ENCODE data around the gene FOSL1.
A peak's percentile ranks its signal among the peaks of the same experiment; 100 is the strongest.

The FOSL1 gene

DNA sequence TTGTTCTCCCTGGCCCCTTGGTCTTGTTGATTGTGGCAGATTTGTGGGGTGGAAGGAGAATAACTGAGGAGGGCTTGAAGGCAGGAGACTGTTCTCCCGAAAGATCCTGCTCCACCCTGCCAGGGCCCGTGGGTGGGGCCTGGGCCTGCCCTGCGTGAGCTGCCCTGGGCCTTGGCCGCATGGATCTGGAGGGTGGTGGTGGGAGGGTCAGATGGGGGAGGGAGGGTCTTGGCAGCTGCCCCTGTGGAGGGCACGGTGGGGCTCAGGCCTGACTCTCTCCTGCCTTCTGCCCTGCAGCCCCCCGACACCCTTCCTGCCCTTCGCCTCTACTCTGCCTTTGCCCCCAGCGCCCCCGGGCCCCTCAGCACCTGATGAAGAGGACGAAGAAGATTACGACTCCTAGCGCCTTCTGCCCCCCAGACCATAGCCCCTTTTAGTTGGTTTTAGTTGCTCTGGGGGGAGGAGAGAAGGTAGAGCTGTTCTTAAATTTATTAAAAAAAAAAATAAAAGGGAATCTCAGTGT lies 20.9 kb upstream of the FOSL1 start:
- TF ChIP-seq PAX5 (IDR thresholded peaks at IDR 0.05; ENCODE audit: insufficient read depth, low read length, severe bottlenecking) (no peak), POLR2A (IDR thresholded peaks at IDR 0.05; ENCODE audit: low read depth, low read length) (no peak), SPI1 (IDR thresholded peaks at IDR 0.05; ENCODE audit: low read depth, low read length) (no peak), POU2F2 (IDR thresholded peaks at IDR 0.05; ENCODE audit: low read depth, low read length) (no peak), TAF1 (IDR thresholded peaks at IDR 0.05; ENCODE audit: low read depth, low read length) (no peak), POLR2AphosphoS5 (IDR thresholded peaks at IDR 0.05; ENCODE audit: low read depth, low read length) (no peak)
- no peak for DNase-seq (ENCODE audit: insufficient read length, low spot score)
- no peak for FAIRE-seq

DNA sequence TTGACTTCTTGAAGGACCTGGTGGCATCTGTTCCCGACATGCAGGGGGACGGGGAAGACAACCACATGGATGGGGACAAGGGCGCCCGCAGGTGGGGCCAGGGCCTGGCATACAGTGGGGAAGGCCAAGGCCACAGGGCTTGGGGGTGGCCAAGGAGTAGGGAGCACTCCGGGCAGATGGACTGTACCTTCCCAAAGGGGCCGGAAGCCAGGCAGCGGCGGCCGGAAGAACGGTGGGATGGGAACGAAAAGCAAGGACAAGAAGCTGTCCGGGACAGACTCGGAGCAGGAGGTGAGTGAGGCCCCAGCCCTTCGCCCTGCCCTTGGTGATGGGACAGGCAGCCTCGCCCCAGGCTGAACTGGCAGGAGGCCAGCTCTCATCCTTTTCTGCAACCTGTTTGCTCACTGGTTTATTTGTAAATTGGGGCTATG lies 20.2 kb upstream of the FOSL1 start:
- TF ChIP-seq SPI1 (IDR thresholded peaks at IDR 0.05; ENCODE audit: low read depth, low read length) (no peak), TAF1 (IDR thresholded peaks at IDR 0.05; ENCODE audit: low read depth, low read length) (no peak), PAX5 (IDR thresholded peaks at IDR 0.05; ENCODE audit: insufficient read depth, low read length, severe bottlenecking) (no peak), POU2F2 (IDR thresholded peaks at IDR 0.05; ENCODE audit: low read depth, low read length) (no peak), POLR2AphosphoS5 (IDR thresholded peaks at IDR 0.05; ENCODE audit: low read depth, low read length) (no peak), POLR2A (IDR thresholded peaks at IDR 0.05; ENCODE audit: low read depth, low read length) (no peak)
- FAIRE-seq (no peak), DNase-seq (ENCODE audit: insufficient read length, low spot score) (no peak)

DNA sequence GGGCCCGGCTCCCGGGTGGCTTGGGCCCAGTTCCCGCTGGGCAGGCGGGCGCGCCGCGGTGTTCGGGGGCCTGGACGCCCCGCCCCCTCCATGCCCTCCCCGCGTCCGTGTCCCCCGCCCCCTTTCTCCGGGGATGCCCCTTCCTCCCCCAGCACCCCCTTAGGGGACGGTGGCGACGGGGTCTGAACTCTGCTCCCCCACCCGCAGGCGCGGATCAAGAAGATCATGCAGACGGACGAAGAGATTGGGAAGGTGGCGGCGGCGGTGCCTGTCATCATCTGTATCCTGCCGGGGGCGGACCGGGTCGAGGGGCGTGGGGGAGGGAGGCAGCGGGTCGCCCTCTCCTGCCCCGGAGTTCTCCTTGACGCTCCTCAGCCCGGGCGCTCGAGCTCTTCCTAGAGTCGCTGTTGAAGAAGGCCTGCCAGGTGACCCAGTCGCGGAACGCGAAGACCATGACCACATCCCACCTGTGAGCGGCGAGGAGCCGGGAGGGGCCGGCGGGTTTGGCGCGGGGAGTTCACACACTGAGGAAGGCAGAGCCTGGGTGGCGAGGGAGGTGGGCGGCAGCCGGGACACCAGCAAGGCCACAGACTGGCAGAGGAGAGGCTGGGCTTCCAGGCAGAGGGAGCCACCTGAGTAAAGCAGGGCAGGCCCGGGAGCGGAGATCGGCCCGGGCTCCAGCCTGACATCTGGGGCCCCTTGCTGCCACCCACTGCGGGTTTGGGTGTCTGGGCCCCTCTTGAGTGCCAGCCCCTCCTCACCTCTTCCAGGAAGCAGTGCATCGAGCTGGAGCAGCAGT lies 19.6 kb upstream of the FOSL1 start:
- peak; percentile 70 for DNase-seq (ENCODE audit: insufficient read length, low spot score)
- TF ChIP-seq SPI1 (IDR thresholded peaks at IDR 0.05; ENCODE audit: low read depth, low read length) (no peak), PAX5 (IDR thresholded peaks at IDR 0.05; ENCODE audit: insufficient read depth, low read length, severe bottlenecking) (no peak), POLR2A (IDR thresholded peaks at IDR 0.05; ENCODE audit: low read depth, low read length) (no peak), POLR2AphosphoS5 (IDR thresholded peaks at IDR 0.05; ENCODE audit: low read depth, low read length) (no peak), POU2F2 (IDR thresholded peaks at IDR 0.05; ENCODE audit: low read depth, low read length) (no peak), TAF1 (IDR thresholded peaks at IDR 0.05; ENCODE audit: low read depth, low read length) (no peak)
- FAIRE-seq, result no peak

DNA sequence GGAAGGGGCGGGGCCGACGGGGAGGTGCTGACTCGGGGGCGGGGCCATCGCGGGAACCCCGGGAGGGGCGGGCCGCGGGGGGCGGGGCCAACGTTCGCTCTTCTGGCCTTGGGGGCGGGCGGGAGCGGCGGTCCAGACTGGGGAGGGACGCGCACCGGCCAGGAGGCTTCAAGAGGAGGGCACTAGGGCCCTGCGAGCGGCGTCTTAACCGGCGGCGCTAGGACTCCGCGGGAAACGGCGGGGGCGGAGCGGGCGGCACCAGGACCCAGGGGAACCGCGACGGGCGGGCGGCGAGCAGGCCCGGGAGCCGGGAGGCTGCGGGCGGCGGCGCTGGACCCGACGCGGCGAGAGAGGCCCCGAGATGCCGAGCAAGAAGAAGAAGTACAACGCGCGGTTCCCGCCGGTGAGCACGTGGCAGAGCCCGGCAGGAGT lies 19.0 kb upstream of the FOSL1 start, which contains the start of gene DRAP1:
Gene DRAP1, plus strand, starts transcription at position 286 of the 432 bp plus-strand sequence. Its CDS starts 76 bp downstream, at position 362.
- no peak for TF ChIP-seq SPI1 (IDR thresholded peaks at IDR 0.05; ENCODE audit: low read depth, low read length)
- peak; percentile 65 for TF ChIP-seq PAX5 (IDR thresholded peaks at IDR 0.05; ENCODE audit: insufficient read depth, low read length, severe bottlenecking)
- 0 out of 2 replicates have a peak, but pooled peaks have one; percentile 53 for TF ChIP-seq POU2F2 (IDR thresholded peaks at IDR 0.05; ENCODE audit: low read depth, low read length)
- TF ChIP-seq TAF1 (IDR thresholded peaks at IDR 0.05; ENCODE audit: low read depth, low read length), result peak; percentile 37; the same call in 1 of the 2 replicates
- FAIRE-seq, result peak; percentile 96
- peak; percentile 98 for DNase-seq (ENCODE audit: insufficient read length, low spot score)

DNA sequence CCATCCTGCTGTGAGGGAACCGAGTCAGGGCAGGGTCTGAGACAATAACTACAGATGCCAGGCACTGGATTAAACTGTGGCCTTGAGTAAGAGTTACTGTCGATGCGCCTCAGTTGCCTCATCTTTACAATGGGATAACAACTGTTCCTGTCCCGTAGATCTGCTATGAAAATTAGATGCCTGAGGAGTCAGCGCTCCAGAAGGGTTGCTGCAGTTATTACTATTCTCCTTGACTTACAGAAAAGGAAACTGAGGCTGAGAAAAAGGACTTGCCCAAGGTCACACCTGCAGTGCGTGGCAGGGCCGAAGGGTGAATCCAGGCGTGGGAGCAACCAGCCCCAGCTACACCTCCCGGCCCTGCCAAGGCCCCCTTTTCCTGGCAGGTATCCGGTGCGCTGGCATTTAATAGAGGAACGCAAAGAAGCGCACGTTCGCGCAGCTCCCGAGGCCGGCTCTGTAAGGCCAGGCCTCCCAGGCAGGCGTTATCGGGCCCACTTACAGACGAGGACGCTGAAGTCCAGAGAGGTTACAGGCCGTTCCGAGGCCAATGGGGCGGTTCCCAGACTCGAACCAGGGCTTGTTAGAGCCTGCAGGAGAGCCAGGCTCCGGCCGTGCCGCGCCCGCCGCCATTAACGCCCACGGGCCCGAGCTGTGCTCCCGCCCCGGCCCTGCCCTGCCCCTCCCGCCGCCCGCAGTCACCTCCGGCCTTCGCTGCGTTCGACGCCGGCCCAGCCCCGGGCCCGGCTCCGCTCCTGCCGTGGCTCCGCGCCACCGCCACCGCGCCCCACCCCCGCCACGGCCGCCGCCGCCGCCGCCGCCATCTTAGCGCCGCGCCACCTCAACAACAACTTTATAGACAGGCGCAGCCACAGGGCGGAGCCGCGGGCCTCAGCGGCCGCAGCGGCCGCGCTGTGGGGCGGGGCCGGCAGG lies 18.3 kb upstream of the FOSL1 start, which contains the start of gene C11orf68:
Gene C11orf68, minus strand, starts transcription at position 852 of the 930 bp plus-strand sequence. Its CDS starts 31 bp downstream, at position 821.
- peak; percentile 66 for FAIRE-seq
- peak; percentile 62 for DNase-seq (ENCODE audit: insufficient read length, low spot score)
- no peak for TF ChIP-seq POU2F2 (IDR thresholded peaks at IDR 0.05; ENCODE audit: low read depth, low read length)
- TF ChIP-seq SPI1 (IDR thresholded peaks at IDR 0.05; ENCODE audit: low read depth, low read length), result no peak
- no peak for TF ChIP-seq TAF1 (IDR thresholded peaks at IDR 0.05; ENCODE audit: low read depth, low read length)
- peak; percentile 10 for TF ChIP-seq PAX5 (IDR thresholded peaks at IDR 0.05; ENCODE audit: insufficient read depth, low read length, severe bottlenecking)
- TF ChIP-seq POLR2A (IDR thresholded peaks at IDR 0.05; ENCODE audit: low read depth, low read length), result no peak

DNA sequence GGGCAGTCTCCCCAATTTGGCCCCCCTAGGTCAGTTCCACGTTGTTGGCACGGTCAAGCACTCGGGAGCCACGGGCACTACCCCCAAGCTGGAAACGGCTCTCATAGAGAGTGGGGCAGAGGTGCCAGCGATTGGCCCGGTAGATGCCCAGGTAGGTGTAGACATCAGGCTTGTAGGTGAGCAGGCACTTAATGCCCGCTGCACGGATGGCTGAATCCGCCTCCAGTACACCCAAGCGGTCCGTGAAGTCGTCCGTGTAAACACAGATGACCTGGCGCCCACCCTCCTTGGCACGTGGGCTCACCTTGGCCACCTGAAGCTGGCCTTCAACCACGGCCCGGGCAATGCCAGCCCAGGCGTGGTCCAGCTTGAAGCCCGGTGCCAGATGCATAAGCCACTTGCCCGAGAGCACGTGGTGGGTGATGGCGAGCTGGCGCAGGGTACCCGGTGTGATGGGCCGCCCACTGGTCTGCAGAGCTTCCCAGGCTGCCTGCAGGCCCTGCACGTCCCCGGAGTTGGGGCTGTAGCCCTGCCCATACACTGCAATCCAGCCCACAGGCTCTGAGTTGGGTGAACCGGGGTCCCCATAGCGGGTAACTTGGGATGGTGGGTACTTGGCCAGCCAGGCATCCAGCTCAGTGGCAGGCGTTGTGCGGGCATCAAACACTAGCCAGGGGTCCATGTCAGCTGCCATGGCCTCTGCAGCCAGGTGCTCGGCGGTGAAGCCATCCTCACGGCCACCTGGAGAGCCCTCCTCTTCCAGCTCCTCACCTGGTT lies 17.4 kb upstream of the FOSL1 start:
- TF ChIP-seq POLR2AphosphoS5 (IDR thresholded peaks at IDR 0.05; ENCODE audit: low read depth, low read length) (no peak), TAF1 (IDR thresholded peaks at IDR 0.05; ENCODE audit: low read depth, low read length) (no peak), POU2F2 (IDR thresholded peaks at IDR 0.05; ENCODE audit: low read depth, low read length) (no peak), SPI1 (IDR thresholded peaks at IDR 0.05; ENCODE audit: low read depth, low read length) (no peak), PAX5 (IDR thresholded peaks at IDR 0.05; ENCODE audit: insufficient read depth, low read length, severe bottlenecking) (no peak), POLR2A (IDR thresholded peaks at IDR 0.05; ENCODE audit: low read depth, low read length) (no peak)
- no peak for DNase-seq (ENCODE audit: insufficient read length, low spot score)
- FAIRE-seq, result no peak

DNA sequence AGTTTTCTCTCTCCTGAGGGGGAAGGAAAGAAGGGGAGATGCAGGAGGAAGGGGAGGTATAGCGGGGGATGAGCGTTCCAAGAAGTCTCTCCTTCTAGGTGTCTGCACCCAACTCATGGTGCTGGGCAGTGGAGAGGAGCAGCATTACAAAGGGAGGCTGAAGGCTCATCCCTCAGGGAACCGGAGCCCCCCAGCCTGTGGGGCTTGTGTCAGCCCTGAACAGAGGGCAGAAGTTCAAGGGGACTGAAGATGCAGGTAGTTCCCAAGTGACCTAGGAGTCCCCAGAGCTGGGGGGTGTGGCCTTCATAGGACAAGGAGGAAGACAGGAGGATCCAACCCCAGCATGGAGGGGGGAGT lies 16.9 kb upstream of the FOSL1 start:
- no peak for FAIRE-seq
- no peak for TF ChIP-seq POU2F2 (IDR thresholded peaks at IDR 0.05; ENCODE audit: low read depth, low read length)
- TF ChIP-seq SPI1 (IDR thresholded peaks at IDR 0.05; ENCODE audit: low read depth, low read length), result no peak
- no peak for TF ChIP-seq POLR2AphosphoS5 (IDR thresholded peaks at IDR 0.05; ENCODE audit: low read depth, low read length)
- no peak for TF ChIP-seq TAF1 (IDR thresholded peaks at IDR 0.05; ENCODE audit: low read depth, low read length)
- TF ChIP-seq POLR2A (IDR thresholded peaks at IDR 0.05; ENCODE audit: low read depth, low read length), result no peak
- no peak for TF ChIP-seq PAX5 (IDR thresholded peaks at IDR 0.05; ENCODE audit: insufficient read depth, low read length, severe bottlenecking)

DNA sequence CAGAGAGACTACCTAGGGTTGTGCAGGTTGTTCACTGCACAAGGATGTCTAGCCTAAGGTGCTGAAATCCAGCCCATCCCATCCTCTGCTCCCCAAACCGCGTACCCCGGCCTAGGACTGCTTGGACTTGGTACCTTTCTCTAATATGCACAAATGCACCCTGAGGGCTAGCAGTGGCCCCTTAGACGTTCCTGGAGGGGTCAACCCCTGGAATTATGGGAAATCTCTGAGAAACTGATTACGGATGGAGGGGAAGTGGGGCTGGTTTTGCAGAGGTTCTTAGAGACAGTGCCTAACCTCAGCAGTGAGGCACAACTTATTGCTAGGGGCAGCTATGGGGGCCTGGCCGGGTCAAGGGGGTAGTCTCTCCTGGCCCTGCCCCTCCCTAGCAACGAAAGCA lies 16.2 kb upstream of the FOSL1 start:
- FAIRE-seq (no peak), DNase-seq (ENCODE audit: insufficient read length, low spot score) (no peak)
- TF ChIP-seq PAX5 (IDR thresholded peaks at IDR 0.05; ENCODE audit: insufficient read depth, low read length, severe bottlenecking), result no peak
- TF ChIP-seq POU2F2 (IDR thresholded peaks at IDR 0.05; ENCODE audit: low read depth, low read length), result no peak
- no peak for TF ChIP-seq SPI1 (IDR thresholded peaks at IDR 0.05; ENCODE audit: low read depth, low read length)
- no peak for TF ChIP-seq POLR2A (IDR thresholded peaks at IDR 0.05; ENCODE audit: low read depth, low read length)
- no peak for TF ChIP-seq TAF1 (IDR thresholded peaks at IDR 0.05; ENCODE audit: low read depth, low read length)
- no peak for TF ChIP-seq POLR2AphosphoS5 (IDR thresholded peaks at IDR 0.05; ENCODE audit: low read depth, low read length)

More for the DNA sequence above, 16.9 kb upstream of the FOSL1 start:
- DNase-seq (ENCODE audit: insufficient read length, low spot score), result no peak
